HG02885 (cell line): ENCODE results near the gene CDKN2AIP.
"Not testable (repeated sequence)": the region's sequence is repeated elsewhere in the genome, so short reads cannot be mapped to it uniquely, and the experiment has no call there.

Experiments used
- ATAC-seq: cut with Tn5 transposase; IDR thresholded peaks from one replicate; pipeline ENCODE4 v1.9.1; 2021; ENCODE audit warnings: mild to moderate bottlenecking; ENCODE audit not compliant: unreplicated experiment, poor library complexity

CDKN2AIP gene

GRCh38 chr4:183447646-183448045 is 3.2 kb downstream of the CDKN2AIP start:
- no peak for ATAC-seq

DNA sequence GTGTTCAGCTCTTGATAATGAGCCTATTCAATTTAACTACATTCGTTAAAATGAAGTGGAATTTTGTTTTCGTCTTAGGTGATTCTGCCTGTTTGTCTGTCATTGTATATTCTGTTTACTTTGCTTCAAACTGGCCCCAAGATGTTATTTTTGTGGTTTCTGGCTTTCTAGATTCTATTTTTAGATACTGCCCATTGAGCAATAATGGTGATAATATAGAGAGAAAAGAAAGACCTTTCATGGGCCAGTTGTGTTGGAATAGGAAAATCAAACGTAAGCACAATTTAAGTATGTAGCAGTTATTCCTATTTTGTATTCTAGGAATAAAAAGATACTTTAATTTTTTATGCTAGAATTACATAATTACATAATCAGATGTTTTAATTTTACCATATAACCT is 4.0 kb downstream of the CDKN2AIP start:
- no peak for ATAC-seq

DNA sequence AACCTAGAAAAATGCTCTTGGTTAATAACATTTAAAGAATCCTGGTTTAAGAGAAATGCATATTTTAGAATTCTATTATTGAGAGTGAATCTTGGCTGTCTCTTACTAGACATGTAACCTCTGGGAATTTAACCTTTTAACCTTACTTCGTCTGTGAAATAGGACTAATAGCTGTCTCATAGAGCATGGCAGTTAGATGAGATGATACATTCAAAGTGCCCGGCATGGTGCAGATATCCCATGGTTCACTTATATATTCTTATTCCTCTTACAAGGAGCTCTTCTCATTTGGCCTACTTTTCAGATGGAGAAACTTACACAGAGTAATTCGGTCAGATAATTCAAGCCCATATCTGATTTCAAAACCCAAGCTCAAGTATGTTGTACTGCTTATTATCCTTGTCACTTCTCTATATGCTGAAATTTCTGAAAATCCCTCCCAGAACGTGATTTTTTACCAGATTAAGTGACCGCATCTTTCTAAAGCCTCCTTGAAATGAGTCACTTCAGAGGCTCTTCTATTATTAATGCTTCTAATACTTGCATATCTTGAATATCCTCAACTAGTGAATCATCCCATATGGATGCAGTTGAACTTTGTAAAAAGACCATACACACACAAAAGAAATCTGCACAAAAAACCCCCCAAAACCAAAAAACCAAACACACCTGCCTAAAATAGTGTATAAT is 4.9 kb downstream of the CDKN2AIP start:
- no peak for ATAC-seq

DNA sequence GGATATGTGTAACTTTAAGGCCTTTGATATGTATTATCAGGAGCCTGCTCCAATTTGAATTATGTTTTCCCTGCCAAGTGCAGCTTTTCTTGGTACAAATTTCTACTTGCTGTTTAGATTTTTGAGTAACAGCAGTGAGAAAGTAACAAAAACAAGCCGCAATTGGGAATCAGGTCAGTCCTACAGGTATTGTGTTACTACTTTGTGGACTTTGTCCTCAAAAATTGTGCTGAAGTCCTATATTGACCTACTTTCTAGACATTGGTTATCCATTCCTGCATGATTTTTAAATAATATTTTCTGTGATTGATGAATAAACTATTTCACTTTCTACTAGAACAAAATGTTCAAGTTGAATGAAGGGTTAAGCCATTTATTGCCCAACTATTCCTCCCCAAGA is 5.7 kb downstream of the CDKN2AIP start:
- no peak for ATAC-seq

DNA sequence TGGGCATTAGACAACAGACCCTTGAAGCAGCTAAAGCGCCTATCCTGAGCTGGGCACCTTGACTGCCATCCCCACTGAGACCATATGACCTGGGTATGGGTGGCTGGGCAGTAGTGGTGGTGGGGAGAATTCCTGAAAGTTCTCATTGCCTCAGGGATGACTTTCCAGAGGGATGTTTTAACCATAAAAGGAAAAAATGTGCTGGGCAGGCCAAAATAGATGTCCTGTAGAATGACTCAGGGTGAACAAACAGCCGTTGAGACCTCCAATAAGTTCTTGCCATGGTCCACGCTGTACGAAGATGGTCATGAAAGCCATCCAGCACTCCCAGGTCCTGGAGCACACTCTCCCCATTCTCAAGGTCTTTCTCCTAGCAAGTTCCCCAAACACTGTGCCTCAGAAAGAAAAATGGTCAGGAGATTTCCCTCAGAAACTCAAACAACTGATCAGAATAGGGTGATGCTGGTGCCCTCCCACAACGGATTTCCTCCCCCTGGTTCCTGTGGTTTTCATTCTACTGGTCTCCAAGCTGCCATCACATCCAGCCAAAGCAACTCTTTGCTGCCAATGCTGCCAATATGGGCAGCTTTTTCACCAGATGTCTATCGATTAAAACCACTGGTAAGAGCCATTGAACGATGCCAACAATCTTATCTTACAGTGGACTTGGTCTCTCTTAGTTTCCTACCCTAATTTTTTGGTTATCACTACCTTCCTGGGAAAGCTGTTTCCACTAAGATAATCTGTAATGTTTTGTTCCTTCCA is 11.2 kb downstream of the CDKN2AIP start:
- no peak for ATAC-seq

GRCh38 chr4:183458005-183458404 is 13.6 kb downstream of the CDKN2AIP start:
- no peak for ATAC-seq

GRCh38 chr4:183463903-183464619 is 19.6 kb downstream of the CDKN2AIP start:
- ATAC-seq: not testable (repeated sequence)

DNA sequence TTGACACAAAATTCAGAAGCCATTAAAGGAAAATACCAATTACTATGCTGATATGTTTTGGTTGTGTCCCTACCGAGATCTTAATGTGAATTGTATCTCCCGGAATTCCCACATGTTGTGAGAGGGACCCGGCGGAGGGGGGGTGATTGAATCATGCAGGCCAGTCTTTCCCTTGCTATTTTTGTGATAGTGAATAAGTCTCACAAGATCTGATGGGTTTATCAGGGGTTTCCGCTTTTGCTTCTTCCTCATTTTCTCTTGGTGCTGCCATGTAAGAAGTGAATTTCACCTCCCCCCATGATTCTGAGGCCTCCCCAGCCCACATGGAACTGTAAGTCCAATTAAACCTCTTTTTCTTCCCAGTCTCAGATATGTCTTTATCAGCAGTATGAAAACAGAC is 21.4 kb downstream of the CDKN2AIP start:
- not testable (repeated sequence) for ATAC-seq

GRCh38 chr4:183467246-183467645 is 22.8 kb downstream of the CDKN2AIP start:
- ATAC-seq: no peak

DNA sequence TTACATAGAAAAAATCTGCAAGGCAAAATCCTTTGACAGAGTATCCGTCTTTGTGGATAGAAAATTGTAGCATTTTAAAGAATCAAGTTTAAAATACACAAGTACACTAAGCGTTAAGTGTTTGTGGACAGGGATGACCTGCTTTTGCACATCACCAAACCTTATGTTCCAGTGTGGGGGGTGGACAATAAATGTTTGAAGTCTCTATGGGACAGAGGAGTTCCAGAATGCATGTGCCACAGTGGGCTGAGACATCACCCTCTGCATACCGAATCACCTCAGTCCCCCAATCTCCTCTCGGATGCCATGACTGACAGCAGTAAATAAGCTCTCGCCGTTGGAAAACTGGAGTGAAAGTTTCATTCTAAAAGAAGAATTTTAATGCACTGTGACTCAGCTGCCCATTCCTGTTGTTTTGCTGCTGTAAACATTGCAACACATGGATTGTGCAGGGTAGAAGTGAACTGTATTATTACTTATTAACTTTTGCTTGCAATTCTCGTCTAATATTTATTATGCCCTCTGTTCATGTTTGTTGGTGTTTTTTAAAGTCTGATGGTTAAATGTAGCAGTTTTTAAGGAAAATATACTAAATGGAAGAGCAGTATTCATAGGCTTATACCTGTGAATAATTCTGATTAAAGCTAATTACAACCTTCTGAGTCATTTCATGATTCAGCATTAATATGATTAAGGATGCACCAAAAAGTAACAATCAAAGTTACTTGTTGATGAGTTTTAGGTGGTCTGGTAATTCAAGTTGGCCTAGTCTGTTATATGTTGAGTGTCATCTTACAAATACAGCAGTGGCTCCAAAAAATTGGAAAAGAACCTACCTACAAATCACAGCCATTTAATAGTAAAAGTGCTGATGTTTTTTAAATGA is 24.0 kb downstream of the CDKN2AIP start:
- no peak for ATAC-seq

- no peak for ATAC-seq
These were observed 24.8 kb downstream of the CDKN2AIP start for GRCh38 chr4:183469285-183469684.

- no peak for ATAC-seq
These were observed 25.5 kb downstream of the CDKN2AIP start for GRCh38 chr4:183469936-183470335.

DNA sequence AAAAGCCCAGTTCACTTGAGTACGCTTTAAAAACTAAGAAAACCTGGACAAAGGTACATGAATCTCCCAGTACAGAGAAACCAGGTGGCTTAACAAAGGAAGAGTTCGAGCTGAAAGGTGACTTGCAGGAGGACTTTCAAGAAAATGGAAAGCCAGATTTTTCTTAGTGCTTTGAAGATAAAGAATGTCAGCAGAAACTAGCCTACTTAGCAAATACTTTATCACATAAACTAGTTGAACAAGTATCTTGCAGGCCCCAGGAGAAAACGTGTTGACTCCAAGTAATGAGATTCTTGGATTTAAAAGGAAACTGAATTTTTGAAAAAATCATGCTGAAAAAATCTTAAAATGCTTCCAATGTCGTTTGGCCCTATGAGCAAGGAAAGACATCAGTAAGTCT is 26.4 kb downstream of the CDKN2AIP start:
- no peak for ATAC-seq

DNA sequence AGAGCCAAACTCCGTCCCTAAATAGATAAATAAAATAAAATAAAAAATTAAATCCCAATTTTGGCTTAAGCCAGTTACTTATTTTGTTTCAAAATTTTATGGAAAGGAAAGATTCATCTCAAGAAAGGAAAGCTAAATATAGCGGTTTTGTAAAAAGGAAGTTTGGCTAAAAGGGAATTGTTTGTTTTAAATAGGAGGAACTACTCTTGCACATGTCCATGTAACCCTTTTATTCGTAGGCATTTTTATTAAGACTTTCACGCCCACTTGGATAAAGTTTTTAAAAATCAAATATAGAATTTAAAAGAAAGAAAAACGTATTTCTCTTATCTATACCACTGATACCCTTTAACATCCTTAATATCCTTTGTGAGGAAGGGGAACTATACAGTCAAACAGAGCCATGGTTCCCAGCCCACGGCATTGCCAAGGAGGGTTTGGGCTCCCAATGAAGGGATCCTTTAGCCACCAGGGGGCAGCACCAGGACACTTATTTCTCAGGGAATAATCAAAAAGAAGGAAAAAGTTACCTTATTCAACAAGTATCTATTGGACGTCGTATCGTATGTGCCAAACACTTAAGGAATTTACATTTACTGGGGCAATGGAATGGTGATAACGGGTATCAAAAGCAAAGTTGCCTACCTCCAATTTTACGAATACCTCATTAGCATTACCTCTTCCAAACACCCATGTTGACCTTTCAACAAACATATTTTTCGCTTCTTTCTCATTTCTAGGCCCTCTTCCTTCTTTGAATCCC is 27.7 kb downstream of the CDKN2AIP start:
- peak; percentile 82 for ATAC-seq

DNA sequence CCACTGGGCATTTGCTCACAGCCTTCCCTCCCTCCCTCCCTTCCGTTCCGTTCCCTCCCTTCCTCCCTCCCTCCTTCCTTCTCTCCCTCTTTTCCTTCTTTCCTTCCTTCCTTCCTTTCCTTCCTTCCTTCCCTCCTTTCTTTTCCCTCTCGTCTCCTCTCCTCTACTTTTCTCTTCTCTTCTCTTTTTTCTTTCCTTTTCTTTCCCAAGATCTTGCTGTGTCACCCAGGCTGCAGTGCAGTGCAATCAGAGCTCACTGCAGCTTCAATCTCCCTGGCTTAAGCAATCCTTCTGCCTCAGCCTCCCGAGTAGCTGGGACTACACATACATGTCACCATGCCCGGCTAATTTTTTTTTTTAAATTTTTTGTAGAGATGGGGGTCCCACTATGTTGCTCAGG is 33.7 kb downstream of the CDKN2AIP start:
- ATAC-seq: no peak

- ATAC-seq: no peak
These were observed 34.5 kb downstream of the CDKN2AIP start for GRCh38 chr4:183478926-183479325.

- not testable (repeated sequence) for ATAC-seq
These were observed 38.2 kb downstream of the CDKN2AIP start for GRCh38 chr4:183482515-183483095.

- no peak for ATAC-seq
These were observed 39.6 kb downstream of the CDKN2AIP start for GRCh38 chr4:183483997-183484396.
